Fibroblast of skin of right biceps (primary cell): ENCODE measurements around the gene ACD.

Source experiments
- DNase-seq: peaks from one replicate; pipeline ENCODE4 v3.0.0-alpha.2; 2013

ACD gene

GRCh38 chr16:67645397-67646121 lies 14.5 kb downstream of the ACD start:
- no peak for DNase-seq

DNA sequence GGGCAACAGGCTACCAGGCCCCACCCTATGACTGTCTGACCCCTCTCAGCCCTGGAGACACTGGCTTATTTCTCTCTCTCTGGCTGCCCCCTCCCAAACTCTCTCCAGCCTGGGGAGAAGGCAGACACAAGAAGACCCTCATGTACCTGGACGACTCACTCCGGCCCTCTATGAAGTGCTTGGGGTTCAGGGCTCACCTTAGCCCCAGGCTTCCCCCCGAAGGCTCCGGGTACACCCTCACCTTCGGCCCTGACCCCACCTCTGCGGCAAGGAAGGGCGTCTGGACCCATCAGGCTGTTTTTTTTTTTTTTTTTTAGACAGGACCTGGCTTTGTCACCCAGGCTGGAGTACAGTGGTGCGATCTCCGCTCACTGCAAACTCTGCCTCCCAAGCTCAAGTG lies 16.0 kb downstream of the ACD start:
- DNase-seq = no peak

DNA sequence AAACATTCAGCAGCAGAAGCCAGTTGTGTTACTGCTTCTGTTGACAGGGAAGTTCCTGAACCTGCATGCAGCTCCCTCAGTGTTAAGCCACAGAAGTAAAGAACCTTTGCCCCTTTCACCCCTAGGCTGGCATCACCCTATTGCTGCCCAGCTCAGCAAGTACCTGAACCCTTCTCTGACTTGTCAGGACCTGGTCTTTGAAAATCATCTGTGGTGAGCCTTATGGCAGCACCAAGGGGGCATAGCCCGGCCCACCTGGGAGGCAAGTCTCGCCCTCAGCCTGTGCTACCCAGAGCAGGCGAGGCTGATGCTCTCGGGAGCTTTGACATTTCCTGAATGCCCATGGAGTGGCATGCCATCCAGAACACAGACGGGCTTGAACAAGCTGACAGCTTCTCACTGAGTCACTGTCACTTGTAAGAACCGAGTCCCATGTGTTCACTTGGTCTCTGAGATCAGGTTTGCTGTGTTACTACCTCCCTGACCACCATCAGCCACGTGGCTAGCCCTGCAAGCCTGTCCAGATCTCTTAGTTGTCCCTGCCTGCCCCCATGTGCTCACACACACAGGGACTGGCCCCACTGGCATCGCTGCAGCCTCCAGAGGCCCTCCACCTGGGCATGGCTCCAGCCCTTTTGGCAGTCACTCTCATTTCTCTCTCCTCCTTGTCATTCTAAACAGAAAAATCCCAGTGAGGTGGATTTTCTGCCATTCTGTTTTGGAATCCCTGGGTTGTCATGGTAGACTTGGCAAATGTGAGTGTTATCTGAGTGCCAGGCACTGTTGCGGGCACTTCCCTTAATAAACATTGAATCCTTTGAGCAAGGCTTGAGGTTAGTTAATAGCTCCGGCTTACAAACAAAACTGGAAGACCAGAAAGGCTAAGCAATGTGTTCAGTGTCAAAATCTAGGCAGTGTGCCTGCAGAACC lies 18.0 kb downstream of the ACD start:
- peak; percentile 9 for DNase-seq

- DNase-seq = no peak
Observed at GRCh38 chr16:67637625-67638024, 22.4 kb downstream of the ACD start.

- DNase-seq = no peak
Observed at GRCh38 chr16:67636713-67637112, 23.3 kb downstream of the ACD start.

DNA sequence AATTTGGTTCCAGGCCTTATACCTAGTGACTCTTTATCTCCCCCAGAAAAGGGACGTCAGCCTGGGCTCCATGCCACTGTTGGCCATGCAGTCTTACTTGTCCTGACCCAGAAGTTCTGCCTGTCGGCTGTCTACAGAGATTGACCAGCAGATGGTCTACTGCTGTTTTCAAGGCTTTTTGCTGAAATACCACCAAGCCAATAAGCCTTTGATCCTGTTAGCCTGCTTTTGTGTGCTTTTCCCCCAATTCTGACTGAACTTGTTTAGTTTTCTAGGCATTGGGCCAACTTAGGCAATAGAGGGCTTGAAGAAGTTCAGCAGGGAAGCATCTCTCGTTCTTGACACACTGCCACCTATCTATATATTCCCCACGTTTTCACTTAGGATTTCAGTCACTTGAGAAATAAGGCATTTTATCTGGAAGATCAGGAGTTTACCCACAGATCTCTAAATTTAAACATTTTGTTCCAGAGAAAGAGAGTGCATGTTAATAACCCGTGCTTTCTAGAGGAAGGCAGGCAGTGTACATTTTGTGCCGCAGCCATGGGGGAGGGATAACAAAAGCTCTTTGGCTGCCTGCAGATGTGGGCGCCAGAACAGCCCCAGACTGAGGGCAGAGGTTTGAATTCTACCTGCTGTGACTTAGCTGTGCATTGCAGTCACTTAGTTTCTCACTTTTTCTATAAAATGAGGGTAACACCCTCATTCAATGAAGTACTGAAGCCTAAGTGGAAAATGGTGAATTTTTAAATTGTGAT lies 27.5 kb downstream of the ACD start:
- DNase-seq = peak; percentile 28

DNA sequence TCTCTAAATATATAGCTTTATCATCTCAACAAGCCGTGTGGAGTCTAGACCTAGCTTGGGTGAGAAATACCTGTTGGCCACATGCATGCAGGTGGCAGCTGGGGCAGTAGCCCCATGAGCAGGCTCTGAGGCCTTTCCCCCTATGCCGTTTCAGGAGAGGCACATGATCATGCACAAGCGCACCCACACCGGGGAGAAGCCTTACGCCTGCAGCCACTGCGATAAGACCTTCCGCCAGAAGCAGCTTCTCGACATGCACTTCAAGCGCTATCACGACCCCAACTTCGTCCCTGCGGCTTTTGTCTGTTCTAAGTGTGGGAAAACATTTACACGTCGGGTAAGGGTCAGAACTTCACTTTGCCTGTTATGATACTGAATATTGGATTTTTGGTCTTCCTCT lies 31.8 kb downstream of the ACD start:
- DNase-seq = no peak

GRCh38 chr16:67613808-67614207 lies 46.3 kb downstream of the ACD start:
- no peak for DNase-seq

DNA sequence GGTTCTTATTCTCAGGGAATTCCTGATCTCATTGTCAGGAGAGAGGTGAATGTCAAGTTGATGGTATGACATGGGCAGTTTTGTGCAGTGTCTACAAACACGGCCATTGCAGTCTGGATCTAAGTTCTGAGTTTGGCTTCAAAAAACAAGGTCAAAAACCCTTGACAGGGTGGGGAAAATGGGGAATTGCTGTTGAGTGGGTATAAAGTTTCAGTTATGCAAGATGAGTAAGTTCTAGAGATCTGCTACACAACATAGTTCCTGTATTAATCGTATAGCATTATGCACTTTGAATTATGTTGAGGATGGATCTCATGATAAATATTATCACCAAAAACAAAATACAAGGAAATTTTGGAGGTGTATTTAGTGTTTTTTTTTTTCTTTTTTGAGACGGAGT lies 51.7 kb downstream of the ACD start:
- no peak for DNase-seq
